ENCODE data around the gene NSUN7.
A peak's percentile ranks its signal among the peaks of the same experiment; 100 is the strongest.
"Not testable (repeated sequence)": the region's sequence is repeated elsewhere in the genome, so short reads cannot be mapped to it uniquely, and the experiment has no call there.

NSUN7 gene

GRCh38 chr4:40749717-40750460, at the start of gene NSUN7:
Gene NSUN7 (plus strand): TSS chr4:40749955. CDS start chr4:40750694, 739 bp downstream.
- peak; percentile 23 for DNase-seq

GRCh38 chr4:40702137-40702799, 47.5 kb upstream of the NSUN7 start:
- no peak for DNase-seq

GRCh38 chr4:40702800-40703151, 47.0 kb upstream of the NSUN7 start:
- no peak for DNase-seq

- no peak for DNase-seq
Observed at GRCh38 chr4:40704073-40704472, 45.7 kb upstream of the NSUN7 start.

- DNase-seq: no peak
Observed at GRCh38 chr4:40710484-40711254, 39.1 kb upstream of the NSUN7 start.

- DNase-seq: not testable (repeated sequence)
Observed at GRCh38 chr4:40713001-40713400, 36.8 kb upstream of the NSUN7 start.

GRCh38 chr4:40713798-40714197, 36.0 kb upstream of the NSUN7 start:
- DNase-seq: no peak

- DNase-seq: no peak
Observed at GRCh38 chr4:40718586-40718985, 31.2 kb upstream of the NSUN7 start.

GRCh38 chr4:40719008-40719623, 30.6 kb upstream of the NSUN7 start:
- DNase-seq: no peak

GRCh38 chr4:40720351-40720750, 29.4 kb upstream of the NSUN7 start:
- no peak for DNase-seq

GRCh38 chr4:40720916-40721315, 28.8 kb upstream of the NSUN7 start:
- no peak for DNase-seq

- no peak for DNase-seq
Observed at GRCh38 chr4:40721730-40722171, 28.0 kb upstream of the NSUN7 start.

- DNase-seq: peak; percentile 36
Observed at GRCh38 chr4:40722576-40723161, 27.1 kb upstream of the NSUN7 start.

GRCh38 chr4:40723728-40724127, 26.0 kb upstream of the NSUN7 start:
- no peak for DNase-seq

- DNase-seq: no peak
Observed at GRCh38 chr4:40728333-40728732, 21.4 kb upstream of the NSUN7 start.

GRCh38 chr4:40729555-40729954, 20.2 kb upstream of the NSUN7 start:
- DNase-seq: no peak

- DNase-seq: no peak
Observed at GRCh38 chr4:40730091-40730679, 19.6 kb upstream of the NSUN7 start.

GRCh38 chr4:40731361-40731760, 18.4 kb upstream of the NSUN7 start:
- no peak for DNase-seq

- no peak for DNase-seq
Observed at GRCh38 chr4:40731792-40732245, 17.9 kb upstream of the NSUN7 start.

- no peak for DNase-seq
Observed at GRCh38 chr4:40733752-40734151, 16.0 kb upstream of the NSUN7 start.

- DNase-seq: no peak
Observed at GRCh38 chr4:40734497-40734896, 15.3 kb upstream of the NSUN7 start.

- DNase-seq: no peak
Observed at GRCh38 chr4:40736910-40737309, 12.8 kb upstream of the NSUN7 start.
